NCI-H1436 (cell line): ENCODE results near the gene SH3PXD2B.

Experiments
- DNase-seq: peaks from one replicate; lab custom pipeline; 2025; lab: John Stamatoyannopoulos, UW

SH3PXD2B gene

DNA sequence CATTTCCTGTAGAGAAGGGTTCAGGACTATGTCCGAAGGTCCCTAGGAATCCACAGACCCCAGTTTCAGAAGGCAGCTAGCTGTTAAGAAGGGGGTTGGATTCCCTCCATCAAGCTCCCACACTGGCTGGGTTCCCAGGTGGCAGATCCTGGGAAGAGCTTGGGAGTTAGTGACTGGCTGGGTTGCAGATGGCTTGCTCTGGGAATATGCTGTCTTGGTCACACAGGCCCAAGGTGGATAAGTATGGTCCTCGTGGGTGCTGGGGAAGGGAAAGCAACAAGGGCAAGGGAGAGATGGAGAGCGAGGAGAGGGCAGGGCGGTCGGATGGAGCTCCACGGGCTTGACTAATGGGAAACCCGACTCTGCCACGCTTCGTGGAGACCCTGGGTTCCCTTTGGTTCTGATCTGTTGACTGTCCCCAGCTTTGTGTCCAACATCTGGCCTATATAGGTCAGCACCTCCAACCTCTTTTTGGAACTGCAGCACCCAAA, 17.4 kb downstream of the SH3PXD2B start:
- no peak for DNase-seq

DNA sequence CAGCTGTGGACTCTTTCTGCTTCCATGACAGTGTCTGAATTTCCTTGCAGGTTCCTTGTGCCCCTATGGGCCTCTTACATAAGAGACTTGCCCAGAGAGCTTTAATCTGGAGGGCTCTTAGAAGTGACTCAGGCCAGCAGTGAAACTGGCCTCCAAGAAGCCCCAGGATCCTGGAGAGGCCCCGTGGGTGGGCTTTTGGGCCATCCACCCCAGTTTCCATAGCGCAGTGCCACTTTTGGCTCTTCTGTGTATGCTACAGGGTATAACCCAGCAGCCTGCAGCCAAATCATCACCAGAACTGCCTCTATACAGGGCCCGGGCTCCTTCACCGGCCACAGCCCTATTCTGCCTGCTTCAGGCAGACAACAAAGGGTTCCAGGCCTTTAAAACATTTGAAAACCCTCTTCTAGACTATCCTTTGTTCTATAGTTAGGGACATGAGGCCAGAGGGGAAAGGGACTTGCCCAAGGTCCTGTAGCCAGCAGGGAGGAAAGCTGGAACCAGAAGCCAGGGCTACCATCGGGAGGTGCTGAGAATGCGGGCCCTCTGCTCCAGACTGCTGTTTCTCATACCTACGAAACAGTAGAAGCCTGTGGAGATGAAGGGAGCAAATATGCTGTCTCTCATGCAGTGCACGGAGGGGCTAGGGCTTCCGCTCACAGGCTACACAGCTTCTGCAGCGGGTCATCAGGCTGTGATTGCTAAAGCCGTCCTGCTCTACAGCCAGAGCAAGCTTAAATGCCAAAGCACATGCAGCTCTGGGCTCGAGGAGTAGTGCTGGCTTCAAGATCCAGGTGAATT, 18.0 kb downstream of the SH3PXD2B start:
- no peak for DNase-seq

DNA sequence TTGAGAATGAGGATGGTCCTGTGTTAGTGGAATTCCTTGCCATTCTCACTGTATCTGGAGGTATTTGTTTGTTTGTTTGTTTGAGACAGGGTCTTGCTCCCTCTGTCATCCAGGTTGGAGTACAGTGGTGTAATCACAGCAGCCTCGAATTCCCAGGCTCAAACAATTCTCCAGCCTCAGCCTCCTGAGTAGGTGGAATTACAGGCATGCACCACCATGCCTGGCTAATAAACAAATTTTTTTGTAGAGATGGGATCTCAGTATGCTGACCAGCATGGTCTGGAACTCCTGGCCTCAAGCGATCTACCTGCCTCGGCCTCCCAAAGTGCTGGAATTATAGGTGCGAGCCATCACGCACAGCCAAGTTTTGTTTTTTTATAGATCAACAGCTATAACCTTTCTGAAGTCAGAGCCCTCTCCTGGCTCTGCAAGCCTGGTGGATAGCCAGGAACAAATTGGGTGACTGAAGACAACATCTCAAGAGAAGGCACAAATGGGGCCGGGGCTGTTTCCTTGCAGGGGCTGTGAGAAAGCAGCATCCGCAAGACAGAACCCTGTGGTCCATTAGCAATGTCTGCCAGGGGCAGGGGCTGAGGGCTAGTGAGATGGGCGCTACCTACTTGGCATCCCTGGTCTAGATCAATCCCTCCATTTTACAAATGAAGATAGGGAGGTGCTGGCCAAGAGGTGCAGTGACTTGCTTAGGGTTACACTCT, 18.8 kb downstream of the SH3PXD2B start:
- no peak for DNase-seq

DNA sequence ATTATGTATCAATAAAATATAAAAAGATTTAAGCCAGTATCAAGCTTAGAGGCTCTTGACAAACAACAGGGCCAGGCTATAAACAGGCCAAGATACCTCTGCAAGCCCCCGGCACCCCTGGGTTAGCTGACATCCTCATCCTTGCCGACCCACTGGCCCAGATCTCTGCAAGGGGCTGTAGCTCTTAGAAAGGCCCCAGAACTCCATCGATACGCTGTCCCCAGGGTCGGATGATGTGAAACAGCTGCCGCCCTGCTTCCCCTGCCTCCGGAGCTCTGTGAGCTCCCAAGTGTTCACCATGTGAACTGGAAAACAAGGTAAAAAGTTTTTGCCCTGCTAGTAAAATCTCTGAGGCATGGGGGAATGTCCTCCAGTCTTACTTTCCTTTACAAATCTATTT, 20.1 kb downstream of the SH3PXD2B start:
- DNase-seq: no peak

DNA sequence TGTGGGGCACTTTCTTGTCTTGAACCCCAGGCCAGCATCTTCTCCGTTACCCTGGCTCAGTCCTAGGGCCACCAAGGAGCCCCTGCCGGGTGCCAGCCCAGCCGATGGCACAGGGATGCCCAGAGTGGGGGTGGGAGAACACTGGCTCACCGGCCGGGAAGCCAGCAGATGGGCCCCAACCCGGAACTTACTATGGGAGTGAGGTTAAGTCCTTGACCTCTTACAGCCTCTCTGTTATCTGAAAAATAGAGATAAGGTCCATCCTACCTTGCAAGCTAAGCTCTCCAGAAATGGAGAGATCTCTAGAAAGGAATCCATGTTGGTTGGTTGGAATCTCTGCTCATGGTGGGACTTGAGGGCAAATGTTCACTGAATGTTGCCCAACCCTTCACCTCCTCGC, 20.8 kb downstream of the SH3PXD2B start:
- DNase-seq: no peak

DNA sequence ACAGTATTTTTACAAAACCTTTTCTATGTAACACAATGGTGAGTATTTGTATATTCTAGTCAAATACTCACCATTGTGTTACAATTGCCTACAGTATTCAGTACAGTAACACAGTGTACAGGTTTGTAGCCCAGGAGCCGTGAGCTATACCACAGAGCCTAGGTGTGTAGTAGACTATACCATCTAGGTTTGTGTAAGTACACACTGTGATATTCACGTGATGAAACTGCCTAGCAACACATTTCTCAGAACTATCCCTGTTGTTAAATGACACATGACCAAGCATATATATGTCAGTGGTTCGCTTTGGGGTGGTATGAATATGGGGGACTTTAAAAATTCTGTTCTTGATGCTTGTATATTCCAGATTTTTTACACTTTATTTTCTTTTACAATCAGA, 21.3 kb downstream of the SH3PXD2B start:
- no peak for DNase-seq

DNA sequence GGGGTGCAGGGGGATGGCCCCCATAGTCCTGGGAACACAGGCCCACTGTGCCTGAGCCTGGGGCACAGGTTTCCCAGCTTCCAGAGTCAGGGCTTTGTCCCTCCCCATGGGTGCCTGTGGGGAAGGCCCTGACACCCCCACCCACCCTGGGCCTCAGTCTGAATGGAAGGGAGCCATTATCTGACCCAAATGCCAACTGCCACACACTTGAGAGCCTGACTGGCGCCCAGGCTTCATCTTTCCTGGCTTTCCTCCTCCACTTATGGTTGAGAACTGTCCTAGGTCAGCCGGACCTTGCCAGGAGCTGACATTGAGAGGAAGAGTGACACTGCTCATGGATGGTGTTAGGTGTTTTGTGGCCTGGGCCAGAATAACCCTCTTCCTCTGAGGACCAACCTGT, 24.0 kb downstream of the SH3PXD2B start:
- DNase-seq: no peak

DNA sequence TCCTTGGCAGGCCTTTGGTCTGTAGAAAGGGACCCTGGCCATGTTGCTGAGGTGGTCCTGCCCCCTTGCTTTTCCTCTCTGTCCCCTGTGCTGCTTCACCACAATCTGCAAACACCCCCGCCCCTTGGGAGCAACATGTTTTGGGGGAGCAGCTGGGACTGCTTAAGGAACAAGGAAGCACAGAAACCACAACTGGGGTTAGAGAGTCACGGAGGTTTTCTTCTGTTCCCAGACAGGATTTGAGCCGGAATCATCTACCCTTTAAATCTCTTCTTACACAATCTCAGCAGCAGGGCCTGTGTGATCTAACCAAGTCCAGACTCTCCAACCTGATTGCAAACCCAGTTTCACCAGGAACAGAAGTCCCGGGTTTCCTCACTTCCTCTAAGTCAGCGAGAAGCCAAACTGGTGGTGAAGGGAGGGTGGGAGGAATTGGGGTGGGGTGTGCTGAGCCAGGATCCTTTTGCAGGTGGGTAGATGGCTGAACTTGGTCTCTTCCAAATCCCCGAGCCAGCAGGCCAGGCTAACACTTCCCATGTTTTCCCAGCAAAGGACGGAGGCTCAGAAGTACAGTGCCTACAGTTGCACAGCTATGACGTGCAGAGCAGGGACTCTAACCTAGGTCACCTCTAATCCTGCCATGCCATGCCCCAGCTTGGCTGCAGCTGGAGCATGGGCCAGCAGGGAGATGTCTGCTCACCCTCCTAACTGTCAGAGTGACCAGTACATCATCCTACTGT, 25.0 kb downstream of the SH3PXD2B start:
- no peak for DNase-seq

DNA sequence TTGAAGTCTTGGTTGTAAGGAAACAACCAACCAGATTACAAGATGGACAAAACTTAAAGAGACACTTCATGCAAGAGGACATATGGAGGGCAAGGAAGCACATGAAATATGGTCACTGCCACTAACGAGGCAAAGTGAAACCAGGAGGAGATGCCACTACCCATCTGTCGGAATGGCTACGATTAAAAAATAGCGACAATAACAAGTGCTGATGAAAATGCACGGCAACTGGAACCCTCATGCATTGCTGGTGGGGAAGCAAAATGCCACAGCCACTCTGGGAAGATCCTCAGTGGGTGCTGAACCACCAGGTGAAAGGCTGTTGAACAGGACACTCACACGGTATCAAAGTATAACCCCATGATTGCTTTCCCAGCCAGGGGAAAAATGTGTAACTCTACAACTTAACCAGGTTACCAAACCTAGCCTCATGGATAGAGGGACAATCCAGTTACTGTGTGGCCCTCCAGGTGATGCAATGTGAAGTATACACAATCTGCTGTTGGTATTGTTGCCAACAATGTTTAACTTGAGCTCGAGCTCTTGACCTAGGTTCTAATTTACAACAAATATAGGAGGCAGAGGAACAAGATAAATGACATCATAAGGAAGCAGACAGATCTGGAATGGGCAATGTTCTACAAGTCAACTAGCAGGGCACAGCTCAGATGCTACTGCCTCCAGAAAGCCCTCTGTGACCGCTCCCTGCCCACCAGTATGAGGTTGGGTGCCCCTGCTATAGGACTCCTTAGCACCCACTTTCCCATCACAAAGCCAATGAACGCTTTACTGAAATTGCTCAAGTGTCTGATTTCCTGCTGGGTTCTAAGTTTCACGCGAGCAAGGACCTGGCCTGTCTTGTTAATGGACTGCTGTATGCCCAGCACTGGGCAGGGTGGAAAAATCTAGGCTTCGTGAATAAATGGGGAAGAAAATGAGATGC, 25.8 kb downstream of the SH3PXD2B start:
- no peak for DNase-seq

DNA sequence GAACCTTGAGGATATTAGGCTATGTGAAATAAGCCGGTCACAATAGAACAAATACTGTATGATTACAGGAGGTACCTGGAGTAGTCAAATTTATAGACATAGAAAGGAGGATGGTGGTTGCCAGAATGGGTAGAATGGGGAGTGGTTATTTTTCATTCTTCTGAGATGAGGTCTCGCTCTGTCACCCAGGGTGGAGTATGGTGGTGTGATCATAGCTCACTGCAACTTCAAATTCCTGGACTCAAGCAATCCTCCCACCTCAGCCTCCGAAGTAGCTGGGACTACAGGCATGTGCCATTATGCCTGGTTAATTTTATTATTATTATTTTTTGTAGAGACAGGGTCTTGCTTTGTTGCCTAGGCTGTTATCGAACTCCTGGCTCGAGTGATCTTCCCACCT, 27.1 kb downstream of the SH3PXD2B start:
- no peak for DNase-seq

DNA sequence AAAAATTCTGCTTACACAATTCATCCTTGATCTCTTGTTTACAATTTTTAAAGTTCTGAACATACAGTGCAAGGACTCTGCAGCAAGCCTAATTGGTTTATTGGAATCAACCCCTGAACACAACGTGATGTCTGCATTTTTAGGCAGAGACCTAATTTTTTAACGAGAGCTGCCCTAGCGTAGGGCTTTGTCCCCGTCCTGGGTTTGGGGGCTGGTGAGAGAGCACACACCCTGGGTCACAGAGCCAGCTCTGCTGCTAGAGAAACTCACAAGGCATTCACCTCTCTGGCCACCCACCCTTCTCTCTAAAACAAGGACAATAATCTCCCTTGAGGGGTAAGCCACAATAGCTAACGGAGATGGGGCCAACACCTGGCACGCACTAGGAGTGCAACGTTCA, 28.2 kb downstream of the SH3PXD2B start:
- no peak for DNase-seq

DNA sequence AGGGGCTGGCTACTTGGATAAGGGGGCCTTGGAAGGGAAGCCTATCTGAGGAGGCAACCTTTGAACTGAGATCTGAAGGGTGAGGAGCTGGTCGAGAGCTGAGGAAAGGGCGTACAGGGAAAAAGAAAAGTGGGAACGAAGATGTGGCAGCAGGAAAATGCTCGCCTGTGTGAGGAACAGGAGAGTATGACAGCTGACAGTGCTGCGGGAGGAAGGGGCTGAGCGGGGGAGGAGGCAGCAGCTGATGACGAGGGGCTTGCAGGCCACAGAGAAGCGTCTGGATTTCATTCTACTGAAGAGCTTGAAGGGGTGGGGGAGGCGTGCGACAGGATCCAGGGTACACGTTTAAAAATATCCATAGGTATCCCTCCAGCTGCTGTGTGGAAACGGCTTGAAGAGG, 28.9 kb downstream of the SH3PXD2B start:
- no peak for DNase-seq

DNA sequence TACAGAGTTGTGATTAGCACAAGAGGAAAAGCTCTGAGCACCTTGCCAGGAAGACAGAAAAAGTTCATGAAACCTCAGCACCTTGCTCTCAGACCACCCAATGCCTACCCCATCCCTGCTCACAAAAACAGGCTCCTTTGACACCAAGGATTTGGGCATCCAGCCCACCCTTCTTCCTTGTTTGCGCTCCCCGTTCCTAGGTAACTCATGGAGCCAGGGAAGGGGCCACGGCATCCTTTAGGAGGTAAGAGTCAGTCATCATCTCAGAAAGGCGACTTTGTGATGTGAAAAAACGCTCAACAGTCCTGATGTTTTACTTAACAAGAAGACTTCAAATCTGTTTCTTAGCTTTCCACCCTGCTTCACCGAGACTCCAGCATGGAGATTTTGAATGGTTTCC, 29.5 kb downstream of the SH3PXD2B start:
- DNase-seq: no peak

DNA sequence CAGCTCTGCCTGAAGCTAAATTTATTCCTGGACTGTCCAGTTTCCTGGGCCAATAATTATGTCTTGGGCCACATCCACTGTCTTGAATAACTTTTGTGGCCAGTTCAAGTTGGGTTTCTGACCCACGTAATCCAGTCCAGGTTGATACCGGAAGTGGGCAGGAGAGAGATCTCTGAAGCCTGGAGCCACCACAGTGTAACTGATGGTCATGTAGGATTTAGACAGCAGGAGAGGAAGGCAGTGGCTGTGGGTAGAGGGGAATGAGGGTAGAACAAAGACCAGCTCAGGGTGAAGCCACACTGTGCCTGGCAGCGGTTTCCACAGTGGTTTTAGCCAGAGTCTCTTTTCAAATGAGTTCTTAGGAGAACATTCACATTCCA, 30.2 kb downstream of the SH3PXD2B start:
- no peak for DNase-seq

DNA sequence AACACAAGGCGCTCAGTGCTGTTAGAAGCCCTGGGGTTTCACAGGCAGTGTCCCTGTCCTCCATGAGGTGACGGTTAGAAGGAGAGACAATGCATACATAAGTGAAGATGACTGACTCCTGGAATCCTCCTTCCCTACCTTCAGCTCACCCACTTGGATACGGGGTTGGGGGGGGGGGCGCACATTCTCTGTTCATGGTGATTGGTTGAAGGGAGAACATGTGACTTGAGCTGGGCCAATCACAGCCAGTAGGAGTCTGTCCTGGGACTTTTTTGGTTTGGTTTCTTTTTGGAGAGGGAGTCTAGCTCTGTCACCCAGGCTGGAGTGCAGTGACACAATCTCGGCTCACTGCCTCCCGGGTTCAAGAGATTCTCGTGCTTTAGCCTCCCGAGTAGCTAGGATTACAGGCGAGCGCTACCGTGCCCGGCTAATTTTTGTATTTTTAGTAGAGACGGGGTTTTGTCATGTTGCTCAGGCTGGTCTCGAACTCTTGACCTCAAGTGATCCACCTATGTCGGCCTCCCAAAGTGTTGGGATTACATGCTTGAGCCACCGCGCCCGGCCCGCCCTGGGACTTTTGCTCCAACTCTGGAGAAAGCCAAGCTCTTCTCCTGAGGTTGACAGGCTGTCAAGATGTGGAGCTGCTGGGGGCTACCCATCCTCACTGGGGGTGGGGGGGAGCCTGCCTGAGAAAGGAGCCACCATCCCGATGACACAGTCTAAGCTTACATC, 30.8 kb downstream of the SH3PXD2B start:
- no peak for DNase-seq

DNA sequence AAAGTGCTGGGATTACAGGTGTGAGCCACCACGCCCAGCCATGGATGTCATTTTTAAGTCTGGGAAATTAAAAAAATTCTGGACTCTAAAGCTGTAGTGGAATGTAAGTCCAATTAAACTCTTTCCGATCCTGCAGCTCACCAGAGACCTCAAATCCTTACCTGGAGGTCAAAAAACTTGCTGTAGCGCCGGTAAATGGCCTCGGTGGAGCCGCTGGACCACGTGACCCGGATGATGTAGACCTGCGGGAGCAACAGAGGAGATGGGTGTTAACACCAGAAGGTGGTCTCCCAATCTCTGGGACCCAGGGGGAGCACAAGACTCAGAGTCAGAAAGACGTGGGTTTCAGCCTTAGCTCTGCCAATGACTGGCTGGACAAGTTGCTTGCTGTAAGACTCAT, 32.1 kb downstream of the SH3PXD2B start:
- DNase-seq: no peak

DNA sequence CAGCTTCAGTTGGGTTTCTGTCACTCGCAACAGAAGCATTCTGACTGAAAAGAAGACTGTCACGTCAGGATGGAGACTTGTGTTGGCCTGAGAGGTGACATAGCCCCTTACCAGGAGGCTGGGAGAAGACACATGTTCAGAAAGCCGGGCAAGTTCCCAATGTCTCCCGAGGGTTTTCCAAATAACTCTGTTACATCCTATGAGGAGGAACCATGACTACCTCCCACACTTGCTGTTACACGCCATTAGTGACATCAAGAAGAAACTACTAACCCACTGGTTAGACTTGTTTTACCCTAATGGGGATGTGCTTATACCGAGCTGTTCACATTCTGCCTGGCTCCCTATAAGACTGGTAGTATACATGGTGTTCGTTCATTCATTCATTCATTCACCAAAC, 33.3 kb downstream of the SH3PXD2B start:
- DNase-seq: no peak

DNA sequence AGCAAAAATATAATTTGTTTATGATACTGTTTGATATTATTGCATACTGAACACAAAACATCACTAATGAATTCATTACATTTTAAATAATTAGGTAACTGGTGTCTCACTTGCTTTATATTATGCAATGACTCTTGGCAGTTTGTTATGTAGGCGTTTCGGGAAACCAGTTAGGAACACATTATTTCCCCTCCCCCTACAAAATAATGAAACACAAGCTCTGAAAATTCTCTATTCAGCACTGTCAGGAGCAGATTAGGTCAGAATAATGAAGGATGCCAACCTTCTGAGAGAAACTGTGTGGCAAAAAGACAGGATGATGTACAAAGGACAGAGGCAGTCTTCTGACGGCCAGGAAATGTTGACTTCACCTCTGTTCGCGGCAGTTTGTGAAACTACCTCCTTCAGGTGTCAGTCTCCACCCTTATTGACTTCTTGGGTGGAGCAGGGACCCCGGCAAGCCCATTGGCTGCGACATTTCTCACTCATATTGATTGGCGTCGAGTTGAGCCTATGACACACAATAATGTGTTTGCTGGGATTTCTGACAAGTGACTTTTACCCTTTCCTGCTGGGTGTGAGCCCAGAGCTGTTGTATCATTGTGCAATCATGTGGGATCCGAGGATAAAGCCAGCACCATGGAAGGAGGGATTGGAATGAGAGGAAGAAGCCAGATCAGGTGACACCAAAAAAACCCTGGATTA, 33.9 kb downstream of the SH3PXD2B start:
- DNase-seq: no peak

DNA sequence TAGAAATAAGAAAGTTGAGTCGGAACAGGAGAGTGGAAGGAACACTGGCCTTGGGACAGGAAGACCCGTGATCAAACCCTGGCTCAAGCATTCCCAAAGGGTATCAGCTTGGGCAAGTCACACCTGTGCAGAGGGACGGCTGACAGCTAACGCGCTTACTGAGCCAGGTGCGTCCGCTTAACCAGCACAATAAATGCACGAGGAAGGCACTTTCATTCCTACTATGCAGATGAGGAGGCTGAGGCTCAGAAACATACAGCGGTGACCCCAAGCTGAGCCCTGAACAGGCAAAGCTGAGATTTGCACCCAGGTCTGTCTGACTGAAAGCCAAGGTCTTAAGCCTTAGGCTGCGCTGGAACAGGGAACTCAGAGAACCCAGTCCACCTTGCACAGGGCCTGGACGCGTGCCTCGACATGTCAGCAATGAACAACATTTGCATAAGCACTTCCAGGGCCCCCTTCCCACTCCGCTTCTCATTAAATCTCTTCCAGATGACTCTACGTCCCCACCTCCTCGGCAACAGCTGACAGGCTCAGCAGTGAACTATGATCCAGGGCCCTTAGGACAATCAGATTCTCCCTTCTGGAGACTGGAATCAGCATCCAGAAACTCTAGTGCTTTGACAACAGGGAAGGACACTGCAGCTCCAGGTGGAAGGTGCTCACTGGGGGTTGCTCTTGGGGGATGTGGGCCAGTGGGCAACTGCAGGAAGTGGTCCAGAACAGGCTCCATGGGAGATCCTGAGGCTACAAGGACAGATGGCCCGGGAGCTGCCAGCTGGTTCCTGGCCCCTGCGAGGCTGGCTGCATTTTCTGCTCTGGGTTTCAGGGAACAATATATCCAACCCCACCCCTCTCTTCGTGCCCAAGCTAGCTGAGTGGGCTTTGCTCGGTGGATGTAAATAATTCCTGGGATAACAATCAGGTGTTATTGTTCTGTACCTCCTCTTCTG, 35.2 kb downstream of the SH3PXD2B start:
- DNase-seq: no peak
